ENCODE results near the gene TARBP1. TPM values are rescaled to one million over a fixed set of nuclear protein-coding genes. Genes with fewer than 3 reads are reported as not detected.

Gene TARBP1
- total RNA-seq, 1 donor from 2014 or later: 17.8 TPM

DNA sequence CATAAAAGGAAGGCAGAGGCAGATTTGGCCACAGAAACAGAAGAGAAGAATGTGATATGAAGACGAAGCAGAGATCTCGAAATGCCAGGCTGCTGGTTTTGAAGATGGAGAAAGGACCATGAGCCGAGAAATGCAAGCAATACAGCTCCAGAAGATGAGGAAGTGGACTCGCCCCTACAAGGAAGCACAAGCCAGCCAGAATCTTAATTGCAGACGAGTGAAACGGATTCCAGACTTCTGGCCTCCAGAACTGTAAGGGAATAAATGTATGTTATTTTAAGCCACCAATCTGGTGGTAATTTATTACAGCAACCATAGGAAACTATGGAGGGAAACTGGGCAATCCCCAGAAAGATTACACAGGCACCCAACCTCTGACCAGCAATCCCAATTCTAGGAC, 24.1 kb downstream of the TARBP1 start:
- Histone ChIP-seq H3K4me3 (ENCODE audit: insufficient read depth, low read depth, low read length) (no peak overlapping the region), H4K20me1 (ENCODE audit: insufficient read depth, low read length) (no peaks in the 10 kb centered on the region), H2AFZ (ENCODE audit: low read depth, low read length) (no peak overlapping the region), H3K4me1 (ENCODE audit: insufficient read depth, low read length) (no peaks in the 10 kb centered on the region), H3K36me3 (ENCODE audit: insufficient read depth, low read length) (peaks cover 3% of the 10 kb centered on the region), H3K9ac (ENCODE audit: low read length) (no peak overlapping the region), H3K9me3 (ENCODE audit: insufficient read depth, low read depth, low read length) (no peaks in the 10 kb centered on the region), H3K27me3 (ENCODE audit: insufficient read depth, low read length) (no peaks in the 10 kb centered on the region), H3K4me2 (ENCODE audit: low read length) (no peak overlapping the region), H3K27ac (ENCODE audit: low read depth, low read length) (no peak overlapping the region), H3K79me2 (ENCODE audit: insufficient read depth, low read length) (no peaks in the 10 kb centered on the region)
- Mint-ChIP-seq H3K27me3 (ENCODE audit: low read depth, unreplicated experiment) (no peaks in the 10 kb centered on the region), H3K9me3 (ENCODE audit: unreplicated experiment) (no peaks in the 10 kb centered on the region), H3K4me1 (ENCODE audit: low read depth, unreplicated experiment) (no peaks in the 10 kb centered on the region), H3K36me3 (ENCODE audit: low read depth, unreplicated experiment) (peaks cover 2% of the 10 kb centered on the region), H3K4me3 (ENCODE audit: unreplicated experiment) (no peak overlapping the region), H3K27ac (ENCODE audit: unreplicated experiment) (no peak overlapping the region)
- no peak for DNase-seq (ENCODE audit: low read depth)
- FAIRE-seq: no peak
- TF ChIP-seq, protein P1, sequence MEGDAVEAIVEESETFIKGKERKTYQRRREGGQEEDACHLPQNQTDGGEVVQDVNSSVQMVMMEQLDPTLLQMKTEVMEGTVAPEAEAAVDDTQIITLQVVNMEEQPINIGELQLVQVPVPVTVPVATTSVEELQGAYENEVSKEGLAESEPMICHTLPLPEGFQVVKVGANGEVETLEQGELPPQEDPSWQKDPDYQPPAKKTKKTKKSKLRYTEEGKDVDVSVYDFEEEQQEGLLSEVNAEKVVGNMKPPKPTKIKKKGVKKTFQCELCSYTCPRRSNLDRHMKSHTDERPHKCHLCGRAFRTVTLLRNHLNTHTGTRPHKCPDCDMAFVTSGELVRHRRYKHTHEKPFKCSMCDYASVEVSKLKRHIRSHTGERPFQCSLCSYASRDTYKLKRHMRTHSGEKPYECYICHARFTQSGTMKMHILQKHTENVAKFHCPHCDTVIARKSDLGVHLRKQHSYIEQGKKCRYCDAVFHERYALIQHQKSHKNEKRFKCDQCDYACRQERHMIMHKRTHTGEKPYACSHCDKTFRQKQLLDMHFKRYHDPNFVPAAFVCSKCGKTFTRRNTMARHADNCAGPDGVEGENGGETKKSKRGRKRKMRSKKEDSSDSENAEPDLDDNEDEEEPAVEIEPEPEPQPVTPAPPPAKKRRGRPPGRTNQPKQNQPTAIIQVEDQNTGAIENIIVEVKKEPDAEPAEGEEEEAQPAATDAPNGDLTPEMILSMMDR (IDR thresholded peaks at IDR 0.05; ENCODE audit: insufficient read depth, low read depth, low read length): no peak
- TF ChIP-seq EZH2 (IDR thresholded peaks at IDR 0.05; ENCODE audit: insufficient read depth, low read length): no peak

DNA sequence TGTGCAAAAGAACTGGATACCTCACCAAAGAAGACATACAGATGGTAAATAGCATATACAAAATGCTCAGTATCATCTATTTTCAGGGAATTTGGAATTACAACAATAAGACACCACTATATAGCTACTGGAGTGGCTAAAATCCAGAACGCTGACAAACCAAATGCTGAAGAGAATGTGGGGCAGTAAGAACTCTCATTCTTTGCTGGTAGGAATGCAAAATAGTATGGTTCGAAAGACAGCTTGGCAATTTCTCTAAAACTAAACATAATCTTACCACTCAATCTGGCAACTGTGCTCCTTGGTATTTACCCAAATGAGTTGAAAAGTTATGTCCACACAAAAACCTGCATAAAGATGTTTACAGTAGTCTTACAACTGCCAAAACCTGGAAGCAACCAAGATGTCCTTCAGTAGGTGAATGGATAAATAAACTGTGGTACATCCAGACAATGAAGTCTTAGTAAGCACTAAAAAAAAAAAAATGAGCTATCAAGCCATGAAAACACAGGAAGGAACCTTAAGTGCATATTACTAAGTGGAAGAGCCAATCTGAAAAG, 26.5 kb downstream of the TARBP1 start:
- Mint-ChIP-seq H3K27ac (ENCODE audit: unreplicated experiment) (no peak overlapping the region), H3K4me1 (ENCODE audit: low read depth, unreplicated experiment) (no peaks in the 10 kb centered on the region), H3K4me3 (ENCODE audit: unreplicated experiment) (no peak overlapping the region), H3K36me3 (ENCODE audit: low read depth, unreplicated experiment) (peaks cover 2% of the 10 kb centered on the region), H3K9me3 (ENCODE audit: unreplicated experiment) (no peaks in the 10 kb centered on the region), H3K27me3 (ENCODE audit: low read depth, unreplicated experiment) (no peaks in the 10 kb centered on the region)
- H3K9me3 ChIP-seq (ENCODE audit: insufficient read depth, low read depth, low read length): no peaks in the 10 kb centered on the region
- no peak overlapping the region for H3K4me2 ChIP-seq (ENCODE audit: low read length)
- H3K79me2 ChIP-seq (ENCODE audit: insufficient read depth, low read length): no peaks in the 10 kb centered on the region
- no peak overlapping the region for H3K27ac ChIP-seq (ENCODE audit: low read depth, low read length)
- no peak overlapping the region for H2AFZ ChIP-seq (ENCODE audit: low read depth, low read length)
- TF ChIP-seq, protein P1 (IDR thresholded peaks at IDR 0.05; ENCODE audit: insufficient read depth, low read depth, low read length): no peak
- no peak for TF ChIP-seq EZH2 (IDR thresholded peaks at IDR 0.05; ENCODE audit: insufficient read depth, low read length)
- H3K9ac ChIP-seq (ENCODE audit: low read length): no peak overlapping the region
- H3K36me3 ChIP-seq (ENCODE audit: insufficient read depth, low read length): peaks cover 3% of the 10 kb centered on the region
- no peak overlapping the region for H3K4me3 ChIP-seq (ENCODE audit: insufficient read depth, low read depth, low read length)
- no peaks in the 10 kb centered on the region for H3K27me3 ChIP-seq (ENCODE audit: insufficient read depth, low read length)
- no peaks in the 10 kb centered on the region for H3K4me1 ChIP-seq (ENCODE audit: insufficient read depth, low read length)
- no peaks in the 10 kb centered on the region for H4K20me1 ChIP-seq (ENCODE audit: insufficient read depth, low read length)
- DNase-seq (ENCODE audit: low read depth) (peak; percentile 36), FAIRE-seq (no peak)

DNA sequence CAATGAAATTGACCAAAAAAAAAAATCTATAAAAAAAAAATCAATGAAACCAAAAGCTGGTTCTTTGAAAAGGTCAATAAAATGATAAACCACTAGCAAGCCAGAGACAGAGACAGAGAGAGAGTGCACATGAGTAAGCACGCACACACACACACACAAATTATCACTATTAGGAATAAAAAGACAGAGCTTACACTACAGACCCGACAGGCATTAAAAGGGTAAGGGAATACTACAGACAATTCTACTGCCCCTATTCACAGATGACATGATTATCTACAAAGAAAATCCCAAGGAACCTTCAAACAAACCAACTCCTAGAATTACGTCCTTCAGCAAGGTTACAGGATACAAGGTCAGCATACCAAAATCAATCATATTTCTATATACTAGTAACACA, 38.6 kb downstream of the TARBP1 start:
- H3K4me2 ChIP-seq (ENCODE audit: low read length): no peak overlapping the region
- FAIRE-seq: no peak
- no peaks in the 10 kb centered on the region for H3K27me3 ChIP-seq (ENCODE audit: insufficient read depth, low read length)
- Mint-ChIP-seq H3K4me3 (ENCODE audit: unreplicated experiment) (no peak overlapping the region), H3K9me3 (ENCODE audit: unreplicated experiment) (peaks cover 5% of the 10 kb centered on the region), H3K36me3 (ENCODE audit: low read depth, unreplicated experiment) (peaks cover 13% of the 10 kb centered on the region), H3K4me1 (ENCODE audit: low read depth, unreplicated experiment) (no peaks in the 10 kb centered on the region), H3K27ac (ENCODE audit: unreplicated experiment) (no peak overlapping the region), H3K27me3 (ENCODE audit: low read depth, unreplicated experiment) (no peaks in the 10 kb centered on the region)
- H3K79me2 ChIP-seq (ENCODE audit: insufficient read depth, low read length): no peaks in the 10 kb centered on the region
- no peaks in the 10 kb centered on the region for H3K4me1 ChIP-seq (ENCODE audit: insufficient read depth, low read length)
- DNase-seq (ENCODE audit: low read depth): no peak
- TF ChIP-seq, protein P1 (IDR thresholded peaks at IDR 0.05; ENCODE audit: insufficient read depth, low read depth, low read length): no peak
- no peak for TF ChIP-seq EZH2 (IDR thresholded peaks at IDR 0.05; ENCODE audit: insufficient read depth, low read length)
- H3K9ac ChIP-seq (ENCODE audit: low read length): no peak overlapping the region
- H3K9me3 ChIP-seq (ENCODE audit: insufficient read depth, low read depth, low read length): no peaks in the 10 kb centered on the region
- no peak overlapping the region for H3K27ac ChIP-seq (ENCODE audit: low read depth, low read length)
- H3K36me3 ChIP-seq (ENCODE audit: insufficient read depth, low read length): no peaks in the 10 kb centered on the region
- H3K4me3 ChIP-seq (ENCODE audit: insufficient read depth, low read depth, low read length): no peak overlapping the region
- H2AFZ ChIP-seq (ENCODE audit: low read depth, low read length): no peak overlapping the region
- H4K20me1 ChIP-seq (ENCODE audit: insufficient read depth, low read length): no peaks in the 10 kb centered on the region
